Measurements from ENCODE around the gene DLG3.
A peak's percentile ranks its signal among the peaks of the same experiment; 100 is the strongest.
"Not testable (repeated sequence)": the region's sequence is repeated elsewhere in the genome, so short reads cannot be mapped to it uniquely, and the experiment has no call there.

Gene DLG3

GRCh38 chrX:70476934-70477733 lies 32.5 kb downstream of the DLG3 start:
- no peak for DNase-seq

- DNase-seq, result no peak
Observed at GRCh38 chrX:70477734-70478075, 33.1 kb downstream of the DLG3 start.

- DNase-seq, result no peak
Observed at GRCh38 chrX:70478526-70479245, 34.1 kb downstream of the DLG3 start.

- DNase-seq, result no peak
Observed at GRCh38 chrX:70479247-70479921, 34.7 kb downstream of the DLG3 start.

- no peak for DNase-seq
Observed at GRCh38 chrX:70479922-70480659, 35.5 kb downstream of the DLG3 start.

GRCh38 chrX:70480660-70481018 lies 36.0 kb downstream of the DLG3 start:
- no peak for DNase-seq

- no peak for DNase-seq
Observed at GRCh38 chrX:70481471-70482270, 37.0 kb downstream of the DLG3 start.

GRCh38 chrX:70482300-70482699 lies 37.7 kb downstream of the DLG3 start:
- no peak for DNase-seq

- DNase-seq, result no peak
Observed at GRCh38 chrX:70485466-70485865, 40.8 kb downstream of the DLG3 start.

GRCh38 chrX:70488856-70489255 lies 44.2 kb downstream of the DLG3 start:
- DNase-seq, result no peak

GRCh38 chrX:70494441-70494840 lies 49.8 kb downstream of the DLG3 start:
- DNase-seq, result no peak

- DNase-seq, result no peak
Observed at GRCh38 chrX:70496491-70496890, 51.9 kb downstream of the DLG3 start.

- DNase-seq, result no peak
Observed at GRCh38 chrX:70497026-70497425, 52.4 kb downstream of the DLG3 start.

- DNase-seq, result no peak
Observed at GRCh38 chrX:70498129-70498528, 53.5 kb downstream of the DLG3 start.

- DNase-seq, result no peak
Observed at GRCh38 chrX:70500826-70501225, 56.2 kb downstream of the DLG3 start.

GRCh38 chrX:70504772-70505450 lies 60.3 kb downstream of the DLG3 start:
- peak in 2 of 5 experiments; percentile 3 to 53 for DNase-seq

GRCh38 chrX:70505451-70505841 lies 60.8 kb downstream of the DLG3 start:
- DNase-seq, result no peak

- peak in 1 of 5 experiments; percentile 79 for DNase-seq
Observed at GRCh38 chrX:70508296-70508911, 63.8 kb downstream of the DLG3 start.

- DNase-seq, result no peak
Observed at GRCh38 chrX:70509078-70509477, 64.4 kb downstream of the DLG3 start.

GRCh38 chrX:70515270-70515669 lies 70.6 kb downstream of the DLG3 start:
- not testable (repeated sequence) for DNase-seq

- DNase-seq, result not testable (repeated sequence)
Observed at GRCh38 chrX:70515692-70516091, 71.1 kb downstream of the DLG3 start.
